Measurements from ENCODE around the gene NETO2.

DNA sequence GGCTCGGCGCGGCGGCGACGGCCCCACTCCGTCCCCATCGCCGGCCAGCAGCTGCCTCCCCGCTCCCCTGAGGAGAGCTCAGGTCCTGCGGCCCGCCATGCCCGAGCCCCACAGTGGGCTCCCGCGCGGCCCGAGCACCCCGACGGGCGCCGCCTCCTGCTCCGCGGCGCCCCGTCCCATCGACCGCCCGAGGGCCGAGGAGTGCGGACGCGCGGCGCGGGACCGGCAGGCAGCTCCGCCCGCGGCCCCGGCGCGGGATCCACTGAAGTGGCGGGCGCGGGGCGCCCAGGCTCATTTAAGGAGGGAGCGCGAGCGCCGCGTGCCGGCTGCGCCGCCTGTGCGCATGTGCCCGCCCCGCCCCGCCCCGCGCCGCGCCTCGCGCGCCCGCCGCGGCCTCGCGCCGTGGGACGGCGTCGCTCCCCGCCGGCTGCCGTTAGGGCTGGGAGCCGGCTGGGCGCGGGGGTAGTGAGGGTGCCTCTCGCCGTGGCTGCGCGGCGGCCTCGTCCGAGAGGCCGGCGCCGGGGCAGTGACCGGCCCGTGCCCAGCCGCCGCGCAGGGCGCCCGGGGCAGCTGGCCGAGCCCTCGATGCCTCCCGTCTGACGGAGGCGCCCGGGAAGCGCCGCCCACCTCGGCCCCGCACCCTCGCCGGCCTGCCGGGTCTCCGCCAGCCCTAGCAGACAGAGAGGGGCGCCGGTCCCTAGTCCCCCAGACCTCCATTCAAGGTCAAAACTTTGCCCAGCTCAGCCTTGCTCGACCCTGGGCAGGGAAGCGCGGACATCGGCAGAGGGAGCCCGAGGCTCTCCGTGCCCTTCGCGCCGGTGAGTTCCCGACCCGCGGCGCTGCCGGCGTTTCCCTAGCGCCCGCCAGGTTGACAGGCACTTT lies at the start of gene NETO2:
- TF ChIP-seq, protein P1, sequence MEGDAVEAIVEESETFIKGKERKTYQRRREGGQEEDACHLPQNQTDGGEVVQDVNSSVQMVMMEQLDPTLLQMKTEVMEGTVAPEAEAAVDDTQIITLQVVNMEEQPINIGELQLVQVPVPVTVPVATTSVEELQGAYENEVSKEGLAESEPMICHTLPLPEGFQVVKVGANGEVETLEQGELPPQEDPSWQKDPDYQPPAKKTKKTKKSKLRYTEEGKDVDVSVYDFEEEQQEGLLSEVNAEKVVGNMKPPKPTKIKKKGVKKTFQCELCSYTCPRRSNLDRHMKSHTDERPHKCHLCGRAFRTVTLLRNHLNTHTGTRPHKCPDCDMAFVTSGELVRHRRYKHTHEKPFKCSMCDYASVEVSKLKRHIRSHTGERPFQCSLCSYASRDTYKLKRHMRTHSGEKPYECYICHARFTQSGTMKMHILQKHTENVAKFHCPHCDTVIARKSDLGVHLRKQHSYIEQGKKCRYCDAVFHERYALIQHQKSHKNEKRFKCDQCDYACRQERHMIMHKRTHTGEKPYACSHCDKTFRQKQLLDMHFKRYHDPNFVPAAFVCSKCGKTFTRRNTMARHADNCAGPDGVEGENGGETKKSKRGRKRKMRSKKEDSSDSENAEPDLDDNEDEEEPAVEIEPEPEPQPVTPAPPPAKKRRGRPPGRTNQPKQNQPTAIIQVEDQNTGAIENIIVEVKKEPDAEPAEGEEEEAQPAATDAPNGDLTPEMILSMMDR (IDR thresholded peaks at IDR 0.05; ENCODE audit: poor library complexity, severe bottlenecking): peak; percentile 83
- TF ChIP-seq EP300 (conservative IDR thresholded peaks at IDR 0.05; ENCODE audit: poor library complexity, severe bottlenecking): no peak
- TF ChIP-seq POLR2AphosphoS5 (IDR thresholded peaks at IDR 0.05): peak; percentile 65
- TF ChIP-seq EZH2 (IDR thresholded peaks at IDR 0.05; ENCODE audit: borderline replicate concordance, insufficient read depth, low read length, poor library complexity, severe bottlenecking): no peak
- TF ChIP-seq TAF1 (IDR thresholded peaks at IDR 0.05; ENCODE audit: low read depth): no peak
- peak; percentile 81 for TF ChIP-seq RAD21 (conservative IDR thresholded peaks at IDR 0.05)
- peak; percentile 81 for TF ChIP-seq SMC3 (conservative IDR thresholded peaks at IDR 0.05; ENCODE audit: poor library complexity)
- TF ChIP-seq MXI1 (conservative IDR thresholded peaks at IDR 0.05; ENCODE audit: poor library complexity, severe bottlenecking): peak; percentile 70

All from neural cell (in vitro differentiated cells).